ENCODE results near the gene ARHGEF25.

Gene ARHGEF25

DNA sequence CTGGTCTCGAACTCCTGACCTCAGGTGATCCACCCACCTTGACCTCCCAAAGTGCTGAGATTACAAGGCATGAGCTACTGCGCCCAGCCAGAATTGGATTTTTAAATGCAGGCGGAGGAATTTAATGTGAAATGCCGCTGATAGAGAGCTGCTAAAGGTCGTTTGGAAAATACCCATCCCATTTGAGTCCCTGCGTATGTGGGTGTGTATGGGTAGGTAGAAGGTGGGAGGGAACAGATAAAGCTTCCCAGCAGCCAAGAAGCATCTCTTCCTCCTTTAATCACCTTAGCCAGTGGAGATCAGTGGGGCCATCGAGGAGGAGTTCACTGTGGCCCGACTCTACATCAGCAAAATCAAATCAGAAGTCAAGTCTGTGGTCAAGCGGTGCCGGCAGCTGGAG lies 36.4 kb upstream of the ARHGEF25 start:
- TF ChIP-seq, protein P1, sequence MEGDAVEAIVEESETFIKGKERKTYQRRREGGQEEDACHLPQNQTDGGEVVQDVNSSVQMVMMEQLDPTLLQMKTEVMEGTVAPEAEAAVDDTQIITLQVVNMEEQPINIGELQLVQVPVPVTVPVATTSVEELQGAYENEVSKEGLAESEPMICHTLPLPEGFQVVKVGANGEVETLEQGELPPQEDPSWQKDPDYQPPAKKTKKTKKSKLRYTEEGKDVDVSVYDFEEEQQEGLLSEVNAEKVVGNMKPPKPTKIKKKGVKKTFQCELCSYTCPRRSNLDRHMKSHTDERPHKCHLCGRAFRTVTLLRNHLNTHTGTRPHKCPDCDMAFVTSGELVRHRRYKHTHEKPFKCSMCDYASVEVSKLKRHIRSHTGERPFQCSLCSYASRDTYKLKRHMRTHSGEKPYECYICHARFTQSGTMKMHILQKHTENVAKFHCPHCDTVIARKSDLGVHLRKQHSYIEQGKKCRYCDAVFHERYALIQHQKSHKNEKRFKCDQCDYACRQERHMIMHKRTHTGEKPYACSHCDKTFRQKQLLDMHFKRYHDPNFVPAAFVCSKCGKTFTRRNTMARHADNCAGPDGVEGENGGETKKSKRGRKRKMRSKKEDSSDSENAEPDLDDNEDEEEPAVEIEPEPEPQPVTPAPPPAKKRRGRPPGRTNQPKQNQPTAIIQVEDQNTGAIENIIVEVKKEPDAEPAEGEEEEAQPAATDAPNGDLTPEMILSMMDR (IDR thresholded peaks at IDR 0.05; ENCODE audit: low read depth, low read length, missing control alignments) = no peak
- no peak overlapping the region for H3K4me3 ChIP-seq (ENCODE audit: low read depth, low read length)
- no peak for DNase-seq (ENCODE audit: low read depth)

DNA sequence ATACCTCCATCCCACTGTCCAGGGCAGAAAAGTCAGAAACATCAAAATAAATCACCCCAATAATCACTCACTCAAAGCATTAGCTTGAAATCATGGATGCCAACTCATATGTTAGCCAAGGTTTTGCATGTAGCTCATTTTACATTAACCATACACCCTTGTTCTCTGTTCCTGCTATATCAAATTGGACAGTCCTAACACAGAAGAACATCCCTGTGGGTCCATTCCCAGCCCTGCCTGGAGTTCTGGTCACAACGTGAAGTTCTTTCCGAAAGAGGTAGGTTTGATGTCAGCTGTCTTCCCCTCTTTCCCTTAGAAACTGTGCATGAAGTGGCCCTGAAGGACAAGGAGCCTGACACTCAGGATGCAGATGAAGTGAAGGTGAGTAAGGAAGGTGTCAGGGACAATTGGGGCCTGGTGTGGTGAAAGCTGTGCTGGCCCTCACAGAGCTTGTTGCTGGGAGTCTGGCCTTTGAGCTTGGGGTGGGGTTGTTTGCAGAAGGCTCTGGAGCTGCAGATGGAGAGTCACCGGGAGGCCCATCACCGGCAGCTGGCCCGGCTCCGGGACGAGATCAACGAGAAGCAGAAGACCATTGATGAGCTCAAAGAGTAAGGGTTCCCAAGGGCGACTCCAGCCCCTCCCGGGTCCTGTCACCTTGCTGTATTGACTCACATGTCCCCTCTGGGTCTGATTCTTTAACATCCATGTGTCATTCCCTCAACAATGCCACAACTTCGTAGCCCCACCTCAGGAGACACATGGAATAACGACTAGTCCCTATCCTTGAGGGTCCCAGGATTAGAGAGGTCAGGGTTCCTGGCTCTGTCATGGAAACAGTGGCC lies 35.2 kb upstream of the ARHGEF25 start:
- TF ChIP-seq, protein P1 (IDR thresholded peaks at IDR 0.05; ENCODE audit: low read depth, low read length, missing control alignments) = no peak
- H3K4me3 ChIP-seq (ENCODE audit: low read depth, low read length) = no peak overlapping the region
- DNase-seq (ENCODE audit: low read depth) = no peak

DNA sequence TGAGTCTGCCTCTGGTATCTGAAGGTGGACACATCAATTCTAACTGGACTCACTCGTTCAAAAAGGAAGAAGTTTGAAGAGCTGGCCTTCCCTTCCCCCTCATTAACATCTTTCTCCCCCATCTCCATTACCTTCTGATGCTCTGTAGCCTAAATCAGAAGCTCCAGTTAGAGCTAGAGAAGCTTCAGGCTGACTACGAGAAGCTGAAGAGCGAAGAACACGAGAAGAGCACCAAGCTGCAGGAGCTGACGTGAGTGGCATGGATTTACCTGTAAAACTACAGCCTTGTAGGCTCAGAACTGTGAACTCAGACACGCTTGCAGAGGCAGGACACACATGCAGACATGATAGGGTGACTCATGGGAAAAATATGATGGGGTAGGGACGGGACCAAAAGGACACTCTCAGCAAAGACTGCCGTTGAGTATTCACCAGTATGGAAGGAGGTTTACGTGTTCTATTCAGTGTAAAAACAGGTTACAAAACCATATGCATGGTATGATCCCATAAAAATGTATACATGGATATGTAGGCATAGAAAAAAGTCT lies 34.5 kb upstream of the ARHGEF25 start:
- DNase-seq (ENCODE audit: low read depth) = no peak
- TF ChIP-seq, protein P1 (IDR thresholded peaks at IDR 0.05; ENCODE audit: low read depth, low read length, missing control alignments) = no peak
- H3K4me3 ChIP-seq (ENCODE audit: low read depth, low read length) = no peak overlapping the region

DNA sequence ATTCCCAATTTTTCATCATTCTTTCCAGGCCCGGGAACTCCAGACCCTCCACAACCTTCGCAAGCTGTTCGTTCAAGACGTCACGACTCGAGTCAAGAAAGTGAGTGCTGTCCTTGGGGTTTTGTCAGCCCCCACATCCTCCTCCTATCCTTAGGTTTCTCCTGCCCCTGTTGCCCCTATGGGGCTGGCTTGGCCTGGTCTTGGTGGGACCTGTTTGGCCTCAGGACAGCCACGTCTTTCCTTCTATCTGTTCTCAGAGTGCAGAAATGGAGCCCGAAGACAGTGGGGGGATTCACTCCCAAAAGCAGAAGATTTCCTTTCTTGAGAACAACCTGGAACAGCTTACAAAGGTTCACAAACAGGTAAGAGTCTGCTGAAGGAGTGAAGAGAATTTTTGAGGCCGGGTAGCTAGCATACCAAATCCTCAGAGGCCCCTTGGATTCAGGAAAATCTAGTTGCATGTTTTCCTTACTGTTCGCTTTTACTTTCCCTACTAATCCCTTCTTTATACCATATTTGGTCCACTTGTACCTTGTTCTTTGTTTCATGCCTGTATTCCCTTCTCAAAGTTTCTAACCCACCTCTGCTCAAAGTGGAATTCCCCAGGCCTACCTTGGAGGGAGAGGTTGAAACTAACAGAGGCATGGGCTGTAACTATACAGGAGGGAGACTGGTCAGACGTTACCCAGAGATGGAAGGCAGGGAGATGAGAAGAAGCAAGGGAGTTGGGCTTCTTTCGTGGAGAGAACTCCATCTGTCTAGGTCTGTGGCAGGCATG lies 33.1 kb upstream of the ARHGEF25 start:
- DNase-seq (ENCODE audit: low read depth) = no peak
- no peak overlapping the region for H3K4me3 ChIP-seq (ENCODE audit: low read depth, low read length)
- TF ChIP-seq, protein P1 (IDR thresholded peaks at IDR 0.05; ENCODE audit: low read depth, low read length, missing control alignments) = no peak

DNA sequence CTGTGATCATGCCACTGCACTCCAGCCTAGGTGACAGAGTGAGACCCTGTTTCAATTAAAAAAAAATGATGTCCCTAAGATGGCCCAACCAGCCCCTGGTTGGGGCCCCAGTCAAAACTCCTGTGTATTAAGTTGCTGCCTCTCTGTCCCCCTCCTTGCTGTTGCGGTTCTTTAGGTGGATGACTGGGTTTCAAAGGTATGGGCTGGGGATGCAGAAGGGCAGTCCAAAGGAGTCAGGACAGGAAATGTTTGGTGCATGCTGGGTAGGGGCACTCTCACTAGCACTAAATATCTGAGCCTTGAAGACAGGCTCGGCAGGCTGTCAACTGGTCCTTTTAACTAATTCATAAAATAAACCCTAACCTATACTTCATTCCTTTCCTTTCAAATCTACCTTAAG lies 32.2 kb upstream of the ARHGEF25 start:
- H3K4me3 ChIP-seq (ENCODE audit: low read depth, low read length) = no peak overlapping the region
- TF ChIP-seq, protein P1 (IDR thresholded peaks at IDR 0.05; ENCODE audit: low read depth, low read length, missing control alignments) = no peak
- DNase-seq (ENCODE audit: low read depth) = no peak

DNA sequence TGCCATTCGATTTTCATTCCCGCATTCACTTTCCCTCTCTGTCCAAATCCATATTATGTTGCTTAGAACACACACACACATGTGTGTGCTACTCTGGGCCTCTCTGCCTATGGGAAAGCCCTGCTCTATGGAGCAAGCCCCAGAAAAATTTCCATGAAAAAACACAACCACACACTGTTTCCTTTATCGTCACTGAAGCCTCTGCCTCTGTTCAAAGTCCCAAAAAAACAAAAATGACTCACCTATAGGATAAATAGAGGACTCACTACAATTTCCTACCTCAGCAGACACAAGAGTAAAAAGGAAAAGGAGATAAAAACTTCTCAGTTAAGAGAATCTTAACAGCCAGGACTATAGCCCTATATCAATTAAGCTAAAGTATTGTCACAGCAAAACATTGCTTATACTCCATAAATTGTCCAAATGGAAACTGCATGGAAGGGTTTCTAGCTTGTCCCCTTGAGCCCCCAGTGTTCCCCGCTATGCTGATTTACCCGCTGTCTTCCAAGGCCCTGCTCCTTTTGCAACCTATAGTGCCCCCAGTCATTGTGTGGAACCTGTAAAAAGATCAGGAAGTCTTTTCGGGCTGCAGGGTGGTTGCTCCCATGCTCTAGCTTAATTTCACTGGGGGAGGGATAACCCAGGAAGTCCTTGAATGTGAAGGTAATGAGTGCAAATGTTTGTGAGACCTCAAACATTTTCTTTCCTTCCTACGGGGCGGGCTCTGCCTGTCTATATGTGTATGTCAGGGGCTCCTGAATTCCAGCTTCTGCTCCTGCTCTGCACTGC lies 31.4 kb upstream of the ARHGEF25 start:
- TF ChIP-seq, protein P1 (IDR thresholded peaks at IDR 0.05; ENCODE audit: low read depth, low read length, missing control alignments) = no peak
- DNase-seq (ENCODE audit: low read depth) = no peak
- no peak overlapping the region for H3K4me3 ChIP-seq (ENCODE audit: low read depth, low read length)

All from GM12864 (cell line).